ENCODE data around the gene PCSK4. TPM values are rescaled to one million over a fixed set of nuclear protein-coding genes. Genes with fewer than 3 reads are reported as not detected.

Gene PCSK4
- total and polyA plus RNA-seq, 2 of the 13 experiments (the other 11 are each of a cell fraction or from before 2014, with no cell fraction given): 2.0 to 2.7 TPM

GRCh38 chr19:1453525-1454364 is 36.4 kb downstream of the PCSK4 start (continued):
- TF ChIP-seq ZNF260 (CRISPR knock-in tag; IDR thresholded peaks at IDR 0.05; ENCODE audit: borderline replicate concordance, low read depth) (no peak), SRSF1 (optimal IDR thresholded peaks at IDR 0.05; ENCODE audit: low read depth, low read length) (peak; percentile 18), MZF1 (CRISPR knock-in tag; IDR thresholded peaks at IDR 0.05; ENCODE audit: borderline replicate concordance) (no peak), RARA (CRISPR knock-in tag; IDR thresholded peaks at IDR 0.05) (no peak), ZNF703 (CRISPR knock-in tag; IDR thresholded peaks at IDR 0.05; ENCODE audit: borderline replicate concordance) (no peak), SRF (IDR thresholded peaks at IDR 0.05; ENCODE audit: low read depth, low read length) (no peak)
- TF ChIP-seq, protein P1, sequence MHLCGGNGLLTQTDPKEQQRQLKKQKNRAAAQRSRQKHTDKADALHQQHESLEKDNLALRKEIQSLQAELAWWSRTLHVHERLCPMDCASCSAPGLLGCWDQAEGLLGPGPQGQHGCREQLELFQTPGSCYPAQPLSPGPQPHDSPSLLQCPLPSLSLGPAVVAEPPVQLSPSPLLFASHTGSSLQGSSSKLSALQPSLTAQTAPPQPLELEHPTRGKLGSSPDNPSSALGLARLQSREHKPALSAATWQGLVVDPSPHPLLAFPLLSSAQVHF (CRISPR knock-in tag; IDR thresholded peaks at IDR 0.05): no peak

GRCh38 chr19:1452802-1453524 is 37.2 kb downstream of the PCSK4 start:
- CTCF ChIA-PET (ENCODE audit: low intra/inter-chr PET ratio, low total read pairs): no interaction called here
- Histone ChIP-seq H4K20me1 (ENCODE audit: insufficient read depth, low read length) (peaks cover 6% of the 10 kb centered on the region; the same call in 1 of the 2 replicates), H3K36me3 (replicated peaks in 1 of 2; ENCODE audit: control insufficient read depth in 1 of 2, insufficient read depth in 2 of 2, low read length in 2 of 2) (no peaks in the 10 kb centered on the region), H3K4me3 (replicated peaks in 1 of 3; ENCODE audit: insufficient read depth in 1 of 3, low read depth in 2 of 3, low read length in 3 of 3) (peak overlapping the region in 1 of 3 experiments; percentile 57; a peak in 2 of 6 replicates), H3K79me2 (ENCODE audit: insufficient read depth, low read length) (no peaks in the 10 kb centered on the region), H3K9ac (ENCODE audit: insufficient read depth, low read depth, low read length) (no peak overlapping the region), H3K9me3 (ENCODE audit: low read length) (no peaks in the 10 kb centered on the region), H3K27ac (ENCODE audit: extremely low read length, insufficient read depth, low read length) (no peak overlapping the region), H2AFZ (ENCODE audit: low read length) (no peak overlapping the region), H3K4me2 (ENCODE audit: low read depth, low read length) (peak overlapping the region; percentile 66), H3K4me1 (ENCODE audit: insufficient read depth, low read length) (peaks cover 48% of the 10 kb centered on the region), H3K27me3 (ENCODE audit: control insufficient read depth in 1 of 2, insufficient read depth in 2 of 2, low read length in 2 of 2) (peaks cover 13 to 74% of the 10 kb centered on the region in 2 experiments)
- in situ Hi-C loops (cut with HindIII; ENCODE audit: extremely low pct_ligation_motif_present, low pct_unique_long_range_greater_than_20kb): no loop called here
- POLR2A ChIA-PET: interaction anchor here (0.6 to 4.0 kb wide), 5 partner anchors 9 to 184 kb away, joined by 3 to 34 read pairs (median 5); partner anchors contain the start of genes REEP6 and UQCR11
- intact Hi-C loops (cut with micrococcal nuclease; ENCODE audit: unreplicated experiment): no loop called here
- 11% methylated on average over 7 of the region's 30 CpGs for WGBS (ENCODE audit: low lambda C conversion rate)
- no peak for DNase-seq (ENCODE audit: low spot score)
- no TSS peak for BruUV-seq (replicated peaks)
- FAIRE-seq: no peak
- peak; percentile 2; the same call in 2 of the 3 replicates for ATAC-seq
- TF ChIP-seq STAG1 (CRISPR knock-in tag; IDR thresholded peaks at IDR 0.05) (no peak), ZXDC (CRISPR knock-in tag; IDR thresholded peaks at IDR 0.05) (no peak), MTERF4 (CRISPR knock-in tag; IDR thresholded peaks at IDR 0.05) (no peak), TFAP4 (IDR thresholded peaks at IDR 0.05; ENCODE audit: borderline replicate concordance, low read depth) (no peak), ZNF251 (CRISPR knock-in tag; IDR thresholded peaks at IDR 0.05) (no peak), ZNF274 (CRISPR knock-in tag; IDR thresholded peaks at IDR 0.05) (0 out of 2 replicates have a peak, but pooled peaks have one; percentile 17), ZBTB8A (CRISPR knock-in tag; IDR thresholded peaks at IDR 0.05; ENCODE audit: borderline replicate concordance, low read depth) (no peak), ZNF235 (CRISPR knock-in tag; IDR thresholded peaks at IDR 0.05; ENCODE audit: borderline replicate concordance) (no peak)

Data from HepG2 (cell line).